ENCODE results near the gene IKZF4. TPM values are rescaled to one million over a fixed set of nuclear protein-coding genes. Genes with fewer than 3 reads are reported as not detected.
A peak's percentile ranks its signal among the peaks of the same experiment; 100 is the strongest.

The IKZF4 gene
- total and polyA plus RNA-seq, 4 donors = 3.3 to 10.7 (median 5.2) TPM

DNA sequence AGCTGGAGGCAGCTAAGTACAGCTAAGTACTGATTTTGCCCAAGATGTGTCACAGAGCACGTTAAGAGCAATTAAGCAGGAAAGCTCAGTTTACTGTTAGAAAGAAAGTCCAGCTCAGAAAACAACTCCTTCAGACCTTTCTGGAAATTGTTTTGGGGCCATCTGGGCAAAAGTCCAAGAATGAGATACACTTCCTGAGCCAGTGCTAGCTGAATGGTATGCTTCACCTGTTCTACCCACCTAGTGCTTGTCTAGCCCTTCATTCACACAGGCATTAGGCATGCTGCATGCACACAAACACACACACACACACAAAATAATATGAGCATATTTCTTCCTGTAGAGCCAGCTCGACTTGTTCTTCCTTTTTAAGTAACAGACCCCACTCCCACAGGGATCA, 6.6 kb upstream of the IKZF4 start:
- peak; percentile 28 to 74 (median 63) for DNase-seq
- Histone ChIP-seq H3K9me3 (ENCODE audit: control insufficient read depth in 4 of 4, insufficient read depth in 3 of 4, low read length in 3 of 4) (no peaks in the 10 kb centered on the region), H3K9ac (ENCODE audit: insufficient read depth in 1 of 2, low read length in 2 of 2) (no peak overlapping the region), H3K36me3 (ENCODE audit: control insufficient read depth in 4 of 4, insufficient read depth in 4 of 4, low read length in 4 of 4) (peaks cover 0 to 6% (median 0%) of the 10 kb centered on the region in 4 donors), H3K4me1 (ENCODE audit: control insufficient read depth in 5 of 5, insufficient read depth in 5 of 5, low read length in 5 of 5) (no peaks in the 10 kb centered on the region), H3K27ac (ENCODE audit: low read depth in 1 of 2, low read length in 1 of 2) (peak overlapping the region in 1 of 2 donors; percentile 62), H3K4me3 (no peak overlapping the region), H3K27me3 (ENCODE audit: control insufficient read depth in 3 of 3, insufficient read depth in 3 of 3, low read length in 2 of 3) (no peaks in the 10 kb centered on the region)
- 38 to 44% methylated on average over 2 of the region's 2 CpGs for WGBS, 2 donors
- ATAC-seq (ENCODE audit: insufficient read depth, low FRiP score) = peak; percentile 49
- TF ChIP-seq, protein P1, sequence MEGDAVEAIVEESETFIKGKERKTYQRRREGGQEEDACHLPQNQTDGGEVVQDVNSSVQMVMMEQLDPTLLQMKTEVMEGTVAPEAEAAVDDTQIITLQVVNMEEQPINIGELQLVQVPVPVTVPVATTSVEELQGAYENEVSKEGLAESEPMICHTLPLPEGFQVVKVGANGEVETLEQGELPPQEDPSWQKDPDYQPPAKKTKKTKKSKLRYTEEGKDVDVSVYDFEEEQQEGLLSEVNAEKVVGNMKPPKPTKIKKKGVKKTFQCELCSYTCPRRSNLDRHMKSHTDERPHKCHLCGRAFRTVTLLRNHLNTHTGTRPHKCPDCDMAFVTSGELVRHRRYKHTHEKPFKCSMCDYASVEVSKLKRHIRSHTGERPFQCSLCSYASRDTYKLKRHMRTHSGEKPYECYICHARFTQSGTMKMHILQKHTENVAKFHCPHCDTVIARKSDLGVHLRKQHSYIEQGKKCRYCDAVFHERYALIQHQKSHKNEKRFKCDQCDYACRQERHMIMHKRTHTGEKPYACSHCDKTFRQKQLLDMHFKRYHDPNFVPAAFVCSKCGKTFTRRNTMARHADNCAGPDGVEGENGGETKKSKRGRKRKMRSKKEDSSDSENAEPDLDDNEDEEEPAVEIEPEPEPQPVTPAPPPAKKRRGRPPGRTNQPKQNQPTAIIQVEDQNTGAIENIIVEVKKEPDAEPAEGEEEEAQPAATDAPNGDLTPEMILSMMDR (IDR thresholded peaks at IDR 0.05; ENCODE audit: control extremely low read depth, extremely low read depth) = no peak

DNA sequence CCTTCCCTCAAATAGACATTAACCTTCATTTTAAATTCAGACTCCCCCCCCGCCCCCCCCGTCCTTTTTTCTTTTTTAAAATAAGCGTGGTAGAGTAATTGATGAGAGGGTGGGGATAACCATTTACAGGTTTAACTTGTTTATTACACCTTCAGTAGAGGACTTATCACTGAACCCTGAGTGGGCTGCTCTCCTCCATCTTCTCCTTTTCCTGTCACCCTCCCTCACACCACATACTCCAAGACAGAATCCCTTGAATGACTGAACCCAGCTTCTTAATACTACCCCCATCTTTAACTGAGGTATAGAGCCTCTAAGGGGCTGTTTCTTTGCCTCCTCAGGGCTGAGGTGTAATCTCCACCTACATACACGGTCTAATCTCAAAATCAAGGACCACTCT, 3.7 kb upstream of the IKZF4 start:
- ATAC-seq (ENCODE audit: insufficient read depth, low FRiP score) = no peak
- TF ChIP-seq, protein P1 (IDR thresholded peaks at IDR 0.05; ENCODE audit: control extremely low read depth, extremely low read depth) = no peak
- Histone ChIP-seq H3K9ac (ENCODE audit: insufficient read depth in 1 of 2, low read length in 2 of 2) (no peak overlapping the region), H3K9me3 (ENCODE audit: control insufficient read depth in 4 of 4, insufficient read depth in 3 of 4, low read length in 3 of 4) (no peaks in the 10 kb centered on the region), H3K27ac (ENCODE audit: low read depth in 1 of 2, low read length in 1 of 2) (no peak overlapping the region), H3K27me3 (ENCODE audit: control insufficient read depth in 3 of 3, insufficient read depth in 3 of 3, low read length in 2 of 3) (no peaks in the 10 kb centered on the region), H3K4me1 (ENCODE audit: control insufficient read depth in 5 of 5, insufficient read depth in 5 of 5, low read length in 5 of 5) (peaks cover 0 to 29% (median 3%) of the 10 kb centered on the region in 5 donors), H3K36me3 (ENCODE audit: control insufficient read depth in 4 of 4, insufficient read depth in 4 of 4, low read length in 4 of 4) (peaks cover 0 to 4% (median 0%) of the 10 kb centered on the region in 4 donors), H3K4me3 (no peak overlapping the region)
- 92 to 98% methylated on average over 4 of the region's 4 CpGs for WGBS, 2 donors
- DNase-seq = no peak

DNA sequence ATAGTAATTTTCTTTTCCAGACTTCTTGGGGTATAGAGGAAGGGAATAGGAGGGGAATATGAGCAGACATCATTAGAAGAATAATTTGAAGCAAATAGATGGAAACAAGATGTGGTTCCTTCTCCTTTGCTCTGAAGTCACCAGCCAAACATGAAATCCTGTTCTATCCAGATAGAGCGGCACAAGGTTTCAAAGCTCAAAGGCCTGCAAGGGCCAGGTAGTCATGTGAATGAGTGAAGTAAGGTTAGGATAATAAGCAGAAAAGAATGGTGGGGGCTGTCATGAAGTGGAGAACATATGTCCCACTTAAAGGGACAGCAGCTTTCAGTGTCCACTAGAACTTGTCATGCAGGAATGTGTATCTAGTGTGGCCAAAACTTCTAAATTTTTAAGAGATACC, 2.5 kb upstream of the IKZF4 start:
- ATAC-seq (ENCODE audit: insufficient read depth, low FRiP score) = no peak
- H3K9ac ChIP-seq (ENCODE audit: insufficient read depth in 1 of 2, low read length in 2 of 2) = no peak overlapping the region
- no peak for DNase-seq
- H3K27ac ChIP-seq (ENCODE audit: low read depth in 1 of 2, low read length in 1 of 2) = no peak overlapping the region
- H3K4me3 ChIP-seq = no peak overlapping the region
- H3K4me1 ChIP-seq (ENCODE audit: control insufficient read depth in 5 of 5, insufficient read depth in 5 of 5, low read length in 5 of 5) = peaks cover 0 to 39% (median 3%) of the 10 kb centered on the region in 5 donors
- peaks cover 0 to 4% (median 0%) of the 10 kb centered on the region in 4 donors for H3K36me3 ChIP-seq (ENCODE audit: control insufficient read depth in 4 of 4, insufficient read depth in 4 of 4, low read length in 4 of 4)
- no peaks in the 10 kb centered on the region for H3K9me3 ChIP-seq (ENCODE audit: control insufficient read depth in 4 of 4, insufficient read depth in 3 of 4, low read length in 3 of 4)
- TF ChIP-seq, protein P1 (IDR thresholded peaks at IDR 0.05; ENCODE audit: control extremely low read depth, extremely low read depth) = no peak
- WGBS, 2 donors = 100% methylated on average over 1 of the region's 1 CpG
- H3K27me3 ChIP-seq (ENCODE audit: control insufficient read depth in 3 of 3, insufficient read depth in 3 of 3, low read length in 2 of 3) = no peaks in the 10 kb centered on the region
